ENCODE results near the gene VWC2L.

The VWC2L gene

DNA sequence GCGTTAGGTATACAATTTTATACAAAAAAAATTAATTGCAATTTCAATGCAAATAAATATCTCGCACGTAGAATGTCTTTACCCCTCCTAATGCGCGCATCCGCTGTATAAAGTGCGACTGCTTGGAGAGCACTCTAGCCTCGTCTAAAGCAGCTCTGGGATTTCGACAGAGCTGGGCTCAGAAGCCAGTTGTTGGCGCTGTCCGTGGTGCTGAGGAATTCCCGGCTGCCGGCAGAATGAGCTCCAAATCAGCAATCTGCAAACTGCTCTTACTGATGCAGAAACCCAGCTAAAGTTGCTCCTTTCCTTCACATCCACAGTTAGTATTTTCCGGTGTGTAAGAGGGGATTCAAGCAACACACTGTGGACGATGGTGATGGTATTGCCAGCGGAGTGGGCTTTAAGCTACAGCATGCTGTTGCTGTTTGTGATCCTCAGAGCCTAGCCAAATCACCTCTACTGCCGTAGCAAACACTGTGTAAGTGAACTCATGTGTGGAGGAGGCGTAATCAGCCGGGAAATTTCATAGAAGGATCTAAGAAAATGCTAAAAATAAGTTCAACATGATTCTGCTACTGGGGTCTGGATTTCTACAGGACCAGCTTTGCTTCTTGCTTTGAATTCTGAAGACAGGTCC lies at the start of gene VWC2L:
VWC2L (plus strand) TSS at position 137 of the 637 bp plus-strand sequence. CDS start 3,140 bp downstream, outside the sequence.
- H3K4me1 ChIP-seq (ENCODE audit: low read length), result no peaks in the 10 kb centered on the region
- TF ChIP-seq, protein P1, sequence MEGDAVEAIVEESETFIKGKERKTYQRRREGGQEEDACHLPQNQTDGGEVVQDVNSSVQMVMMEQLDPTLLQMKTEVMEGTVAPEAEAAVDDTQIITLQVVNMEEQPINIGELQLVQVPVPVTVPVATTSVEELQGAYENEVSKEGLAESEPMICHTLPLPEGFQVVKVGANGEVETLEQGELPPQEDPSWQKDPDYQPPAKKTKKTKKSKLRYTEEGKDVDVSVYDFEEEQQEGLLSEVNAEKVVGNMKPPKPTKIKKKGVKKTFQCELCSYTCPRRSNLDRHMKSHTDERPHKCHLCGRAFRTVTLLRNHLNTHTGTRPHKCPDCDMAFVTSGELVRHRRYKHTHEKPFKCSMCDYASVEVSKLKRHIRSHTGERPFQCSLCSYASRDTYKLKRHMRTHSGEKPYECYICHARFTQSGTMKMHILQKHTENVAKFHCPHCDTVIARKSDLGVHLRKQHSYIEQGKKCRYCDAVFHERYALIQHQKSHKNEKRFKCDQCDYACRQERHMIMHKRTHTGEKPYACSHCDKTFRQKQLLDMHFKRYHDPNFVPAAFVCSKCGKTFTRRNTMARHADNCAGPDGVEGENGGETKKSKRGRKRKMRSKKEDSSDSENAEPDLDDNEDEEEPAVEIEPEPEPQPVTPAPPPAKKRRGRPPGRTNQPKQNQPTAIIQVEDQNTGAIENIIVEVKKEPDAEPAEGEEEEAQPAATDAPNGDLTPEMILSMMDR (IDR thresholded peaks at IDR 0.05; ENCODE audit: low read length), result no peak
- TF ChIP-seq EZH2phosphoT487 (IDR thresholded peaks at IDR 0.05; ENCODE audit: low read length), result no peak
- no peak for TF ChIP-seq EZH2 (optimal IDR thresholded peaks at IDR 0.05; ENCODE audit: low read depth, low read length)
- H4K20me1 ChIP-seq (ENCODE audit: insufficient read depth, low read length), result no peaks in the 10 kb centered on the region
- H3K9me3 ChIP-seq (replicated peaks; ENCODE audit: insufficient read depth, low read length), result no peaks in the 10 kb centered on the region
- no peaks in the 10 kb centered on the region for H3K36me3 ChIP-seq (replicated peaks; ENCODE audit: insufficient read depth, low read length)
- no peaks in the 10 kb centered on the region for H3K9me2 ChIP-seq (replicated peaks; ENCODE audit: insufficient read depth, low read length)
- DNase-seq, result peak; percentile 71
- H2AFZ ChIP-seq (ENCODE audit: low read length), result no peak within 1 kb of the TSS
- no peak within 1 kb of the TSS for H3K4me3 ChIP-seq (ENCODE audit: low read length)
- no peak within 1 kb of the TSS for H3K4me2 ChIP-seq (ENCODE audit: low read depth, low read length)
- H3K9ac ChIP-seq (ENCODE audit: low read length), result no peak within 1 kb of the TSS
- H3K27ac ChIP-seq (ENCODE audit: low read length), result no peak within 1 kb of the TSS
- H3F3A ChIP-seq (ENCODE audit: insufficient read depth, low read length), result no peaks in the 10 kb centered on the region
- H3K79me2 ChIP-seq (ENCODE audit: low read length), result no peaks in the 10 kb centered on the region
- no peaks in the 10 kb centered on the region for H3K27me3 ChIP-seq (replicated peaks; ENCODE audit: insufficient read depth, low read length)

- Histone ChIP-seq H3K27me3 (replicated peaks; ENCODE audit: insufficient read depth, low read length) (no peaks in the 10 kb centered on the region), H3F3A (ENCODE audit: insufficient read depth, low read length) (no peaks in the 10 kb centered on the region), H3K9me3 (replicated peaks; ENCODE audit: insufficient read depth, low read length) (no peaks in the 10 kb centered on the region), H3K4me2 (ENCODE audit: low read depth, low read length) (no peak overlapping the region), H3K9ac (ENCODE audit: low read length) (no peak overlapping the region), H3K36me3 (replicated peaks; ENCODE audit: insufficient read depth, low read length) (no peaks in the 10 kb centered on the region), H3K9me2 (replicated peaks; ENCODE audit: insufficient read depth, low read length) (no peaks in the 10 kb centered on the region), H4K20me1 (ENCODE audit: insufficient read depth, low read length) (no peaks in the 10 kb centered on the region), H3K27ac (ENCODE audit: low read length) (no peak overlapping the region), H3K79me2 (ENCODE audit: low read length) (no peaks in the 10 kb centered on the region), H3K4me3 (ENCODE audit: low read length) (no peak overlapping the region), H2AFZ (ENCODE audit: low read length) (no peak overlapping the region), H3K4me1 (ENCODE audit: low read length) (no peaks in the 10 kb centered on the region)
- TF ChIP-seq, protein P1 (IDR thresholded peaks at IDR 0.05; ENCODE audit: low read length), result no peak
- TF ChIP-seq EZH2 (optimal IDR thresholded peaks at IDR 0.05; ENCODE audit: low read depth, low read length), result no peak
- TF ChIP-seq EZH2phosphoT487 (IDR thresholded peaks at IDR 0.05; ENCODE audit: low read length), result no peak
- DNase-seq, result no peak
These were observed 49.7 kb upstream of the VWC2L start for GRCh38 chr2:214361116-214361515.

DNA sequence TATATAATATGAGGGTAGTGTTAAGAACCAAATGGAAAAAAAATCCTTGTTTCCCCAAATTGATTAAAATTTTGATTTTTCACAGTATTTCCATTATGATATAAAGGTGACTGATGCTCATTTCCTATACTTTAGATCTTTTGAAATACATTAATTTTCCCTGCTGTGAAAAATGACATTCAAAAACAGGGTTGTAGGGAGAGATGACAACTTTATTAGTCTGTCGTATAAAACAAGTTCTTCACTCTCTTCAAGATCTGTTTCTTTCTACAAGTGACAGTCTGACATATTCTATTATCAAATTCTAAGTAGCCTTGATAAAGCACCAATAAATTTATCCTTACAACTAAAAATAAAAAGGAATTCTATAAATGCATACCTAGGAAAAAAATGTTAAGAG lies 45.3 kb upstream of the VWC2L start:
- H4K20me1 ChIP-seq (ENCODE audit: insufficient read depth, low read length), result no peaks in the 10 kb centered on the region
- no peaks in the 10 kb centered on the region for H3K79me2 ChIP-seq (ENCODE audit: low read length)
- no peak overlapping the region for H3K4me3 ChIP-seq (ENCODE audit: low read length)
- H3K36me3 ChIP-seq (replicated peaks; ENCODE audit: insufficient read depth, low read length), result no peaks in the 10 kb centered on the region
- no peaks in the 10 kb centered on the region for H3K9me3 ChIP-seq (replicated peaks; ENCODE audit: insufficient read depth, low read length)
- no peaks in the 10 kb centered on the region for H3K9me2 ChIP-seq (replicated peaks; ENCODE audit: insufficient read depth, low read length)
- no peaks in the 10 kb centered on the region for H3K27me3 ChIP-seq (replicated peaks; ENCODE audit: insufficient read depth, low read length)
- H3K4me1 ChIP-seq (ENCODE audit: low read length), result no peaks in the 10 kb centered on the region
- TF ChIP-seq, protein P1 (IDR thresholded peaks at IDR 0.05; ENCODE audit: low read length), result no peak
- TF ChIP-seq EZH2phosphoT487 (IDR thresholded peaks at IDR 0.05; ENCODE audit: low read length), result no peak
- TF ChIP-seq EZH2 (optimal IDR thresholded peaks at IDR 0.05; ENCODE audit: low read depth, low read length), result no peak
- DNase-seq, result no peak
- no peak overlapping the region for H2AFZ ChIP-seq (ENCODE audit: low read length)
- no peaks in the 10 kb centered on the region for H3F3A ChIP-seq (ENCODE audit: insufficient read depth, low read length)
- H3K4me2 ChIP-seq (ENCODE audit: low read depth, low read length), result no peak overlapping the region
- no peak overlapping the region for H3K9ac ChIP-seq (ENCODE audit: low read length)
- H3K27ac ChIP-seq (ENCODE audit: low read length), result no peak overlapping the region
